Posterior vena cava (tissue), 2 donors: ENCODE measurements around the gene CACNA2D3. TPM values are rescaled to one million over a fixed set of nuclear protein-coding genes. Genes with fewer than 3 reads are reported as not detected.

Source experiments
- DNase-seq: peaks from one replicate; pipeline ENCODE4 v3.0.0-alpha.2; 2020; ENCODE audit warnings: low spot score
- intact Hi-C, 2 donors: fragments of 100-400 bp; cut with DNase I; formaldehyde crosslinking; loops; one replicate each; pipeline versions ENCODE4 v1.14.1 to v1.14.2; 2022 to 2023
- total RNA-seq, 2 donors: library from RNA; stranded (reverse); fragmentation: NEBNext Ultra II Directional; extraction: Animal tissue kit (Norgen Biotek cat#: 25700); gene quantifications; one replicate each; pipeline ENCODE4 v1.2.1, GENCODE V29; 2021
- donor health status: DM: yes; HTN: yes; CAD: no.
- donor health status: DM: yes; HTN: yes; CAD: no.

CACNA2D3 gene
- total RNA-seq, 2 donors from 2014 or later = 2.0 to 4.0 TPM

DNA sequence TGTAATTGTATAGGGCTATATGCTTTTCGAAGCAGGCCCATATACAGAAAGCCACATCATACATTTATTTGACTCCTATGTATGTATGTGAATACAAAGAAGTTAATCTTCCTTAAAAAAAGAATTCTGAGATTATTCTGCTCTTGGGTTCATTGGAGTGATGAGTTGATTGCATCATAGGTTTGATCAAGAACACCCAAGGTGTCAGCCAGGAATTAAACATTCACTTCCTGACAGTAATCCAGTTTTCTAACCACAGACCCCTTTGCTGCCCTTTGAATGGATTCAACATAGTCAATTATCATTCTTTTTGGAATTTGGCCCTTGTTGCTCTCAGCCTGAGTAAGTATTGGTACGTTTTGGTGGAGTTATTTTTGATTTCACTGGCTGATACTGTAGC, 225.6 kb downstream of the CACNA2D3 start:
- intact Hi-C loops = no loop called here
- no peak for DNase-seq

DNA sequence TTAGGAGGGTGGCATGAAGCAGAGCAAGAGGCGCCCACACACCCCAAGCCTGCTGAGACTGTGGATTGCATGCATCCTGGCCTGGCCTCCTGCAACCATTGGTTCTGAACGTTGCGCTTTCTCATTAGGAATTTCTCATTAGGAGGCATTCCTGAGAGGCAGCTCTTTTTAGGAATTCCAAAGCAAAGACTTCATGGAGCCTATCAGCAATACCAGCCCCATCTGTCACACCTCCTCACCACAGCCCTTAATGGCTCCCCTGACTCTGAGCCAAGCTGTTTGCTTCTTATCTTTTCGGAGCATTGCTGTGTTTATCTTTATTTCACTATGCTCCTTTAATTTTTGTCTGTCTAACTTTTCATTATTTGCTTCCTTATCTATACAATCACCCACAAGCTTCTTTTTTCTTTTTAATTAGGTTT, 226.9 kb downstream of the CACNA2D3 start:
- intact Hi-C loops = no loop called here

DNA sequence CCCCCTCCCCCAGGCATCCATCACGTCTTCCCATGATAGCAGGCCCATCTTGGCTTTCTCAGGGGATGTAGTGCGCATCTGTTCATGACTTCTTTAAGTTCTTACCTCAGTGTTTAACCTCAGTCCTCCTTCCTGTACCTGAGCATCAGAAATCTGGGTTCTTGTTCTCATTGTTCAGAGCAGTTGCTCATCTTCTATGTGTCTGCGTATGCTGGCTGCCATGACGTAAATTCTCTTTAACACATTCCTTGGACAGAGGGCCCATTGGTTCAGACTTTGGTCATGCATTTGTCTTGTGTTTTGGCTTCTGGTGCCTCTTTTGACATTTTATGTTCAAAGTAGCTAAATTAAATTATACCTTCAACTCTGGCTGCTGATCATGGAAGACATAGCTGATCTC, 227.3 kb downstream of the CACNA2D3 start:
- intact Hi-C loops = no loop called here
- no peak for DNase-seq

More for the DNA sequence above, 226.9 kb downstream of the CACNA2D3 start:
- DNase-seq = no peak

DNA sequence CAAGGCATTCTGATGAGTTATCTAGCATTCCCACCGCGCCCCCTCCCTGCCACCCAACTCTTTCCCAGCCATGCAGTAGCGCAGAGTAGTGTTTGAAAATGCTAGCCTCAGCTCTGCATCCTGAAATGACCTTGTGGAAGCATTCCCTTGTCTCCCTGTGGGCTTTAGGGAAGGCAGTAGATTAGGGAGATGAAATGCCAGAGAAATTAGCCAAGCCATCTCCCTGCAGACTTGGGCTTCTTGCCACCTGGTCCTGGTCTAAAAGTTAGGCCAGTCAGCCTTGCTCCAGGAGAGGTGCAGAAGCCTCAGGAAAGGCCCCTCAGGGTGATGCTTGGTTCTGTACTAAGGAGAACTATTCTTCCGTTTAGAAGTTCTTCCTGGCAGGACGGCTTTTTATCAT, 231.2 kb downstream of the CACNA2D3 start:
- intact Hi-C loops = no loop called here
- DNase-seq = no peak

DNA sequence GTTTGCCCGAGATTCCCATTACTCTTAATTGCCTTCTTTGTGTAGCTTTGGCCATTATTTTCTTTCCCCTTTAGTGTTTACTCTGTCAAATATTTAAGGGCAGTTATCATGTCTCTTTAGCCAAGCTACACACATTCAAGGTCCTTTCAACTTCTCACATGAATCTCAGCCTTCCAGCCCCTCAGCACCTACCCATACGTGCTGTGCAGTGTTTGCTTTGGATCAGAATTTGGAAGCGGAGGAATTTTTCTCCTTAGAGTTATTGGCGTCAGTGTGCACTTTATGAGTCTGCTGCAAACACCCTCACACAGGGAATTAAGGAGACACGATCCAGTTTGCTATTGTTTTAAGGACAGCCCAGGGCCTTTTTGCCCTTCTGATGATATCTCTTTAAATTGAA, 231.6 kb downstream of the CACNA2D3 start:
- intact Hi-C loops = no loop called here
- no peak for DNase-seq

DNA sequence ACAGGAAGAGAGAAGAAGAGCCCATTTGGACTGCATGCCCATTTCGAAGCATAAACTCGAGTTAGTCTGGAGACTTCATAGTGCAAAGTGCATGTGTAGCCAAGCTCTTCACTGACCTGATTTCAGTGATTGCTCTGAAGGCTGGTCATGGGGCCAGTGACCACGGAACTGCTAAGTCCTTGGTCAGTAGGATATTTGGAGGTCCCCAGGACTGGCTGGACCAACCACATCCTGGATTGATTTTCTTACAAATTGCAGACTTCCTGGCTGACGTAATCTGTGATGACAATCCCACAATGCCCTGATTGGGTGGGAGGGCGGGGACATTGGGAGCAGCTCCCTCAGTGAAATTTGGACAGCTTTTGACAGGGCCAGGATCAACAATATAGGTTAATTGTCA, 233.4 kb downstream of the CACNA2D3 start:
- intact Hi-C loops = no loop called here
- no peak for DNase-seq

GRCh38 chr3:54356261-54357045, 234.1 kb downstream of the CACNA2D3 start:
- DNase-seq = no peak
- intact Hi-C loops = no loop called here

DNA sequence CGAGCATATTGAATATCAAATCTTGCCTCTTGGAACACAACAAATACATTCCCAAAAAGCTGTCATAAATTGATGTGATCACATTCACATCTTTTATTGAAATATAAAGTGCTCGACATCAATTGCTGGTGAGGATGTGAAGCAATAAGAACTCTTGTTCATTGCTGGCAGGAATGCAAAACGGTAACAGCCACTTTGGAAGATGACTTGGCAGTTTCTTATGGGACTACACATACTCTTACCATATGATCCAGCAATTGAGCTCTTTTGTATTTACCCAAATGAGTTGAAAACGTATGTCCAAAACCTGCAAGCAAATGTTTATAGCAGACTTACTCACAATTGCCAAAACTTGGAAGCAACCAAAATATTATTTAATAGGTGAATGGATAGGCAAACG, 234.9 kb downstream of the CACNA2D3 start:
- intact Hi-C loops = no loop called here
- DNase-seq = no peak

- peak; percentile 82 for DNase-seq
- intact Hi-C loops = no loop called here
Measured at GRCh38 chr3:54358316-54358715, 236.0 kb downstream of the CACNA2D3 start.

GRCh38 chr3:54358969-54359694, 236.8 kb downstream of the CACNA2D3 start:
- intact Hi-C loops = no loop called here
- no peak for DNase-seq

DNA sequence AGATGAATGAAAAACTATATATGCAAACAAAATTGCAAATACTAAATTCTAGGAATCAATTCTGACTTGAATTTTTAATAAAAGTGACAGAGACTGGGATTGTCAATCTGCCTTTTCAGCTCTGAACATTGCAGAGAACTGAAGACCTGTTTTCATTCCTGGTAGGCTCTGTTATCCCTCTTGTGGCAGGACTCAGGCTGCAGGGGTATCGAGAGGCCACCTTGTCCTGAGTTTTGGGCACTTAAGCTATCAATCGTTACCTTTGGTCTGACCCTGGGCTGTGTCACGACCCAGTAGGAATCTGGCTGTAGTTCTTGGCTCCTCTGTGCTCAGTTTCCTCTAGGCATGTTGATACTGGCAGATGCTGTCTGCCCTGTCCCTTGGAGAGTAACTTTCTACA, 238.0 kb downstream of the CACNA2D3 start:
- no peak for DNase-seq
- intact Hi-C loops = no loop called here

GRCh38 chr3:54361746-54362283, 239.5 kb downstream of the CACNA2D3 start:
- no peak for DNase-seq
- intact Hi-C loops = no loop called here

GRCh38 chr3:54366007-54366750, 243.8 kb downstream of the CACNA2D3 start:
- intact Hi-C loops = no loop called here
- no peak for DNase-seq

- DNase-seq = no peak
- intact Hi-C loops = no loop called here
Measured at GRCh38 chr3:54366839-54367238, 244.5 kb downstream of the CACNA2D3 start.

DNA sequence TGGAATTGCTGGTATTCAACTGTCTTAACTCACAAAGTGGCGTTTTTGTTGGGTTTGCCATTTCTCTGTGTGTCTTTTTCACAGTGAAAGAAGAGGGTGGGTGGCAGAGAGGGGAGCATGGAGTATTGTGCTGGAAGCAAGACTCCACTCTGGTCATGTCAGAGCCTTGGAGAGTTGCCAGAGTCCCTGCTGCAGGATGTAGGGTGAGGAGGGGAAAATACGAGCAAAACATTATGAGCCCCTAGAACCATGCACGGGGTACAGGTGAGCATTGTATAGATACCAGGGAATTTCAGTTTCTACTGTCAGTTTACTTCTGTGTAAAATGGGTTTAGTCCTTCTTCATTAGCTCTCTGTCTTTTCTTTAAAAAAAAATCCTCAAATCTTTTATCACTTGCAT, 249.9 kb downstream of the CACNA2D3 start:
- intact Hi-C loops = no loop called here
- DNase-seq = no peak

- intact Hi-C loops = no loop called here
- DNase-seq = no peak
Measured at GRCh38 chr3:54374214-54374852, 252.0 kb downstream of the CACNA2D3 start.

GRCh38 chr3:54376142-54376807, 253.9 kb downstream of the CACNA2D3 start:
- intact Hi-C loops = no loop called here
- no peak for DNase-seq

GRCh38 chr3:54376939-54377578, 254.7 kb downstream of the CACNA2D3 start:
- DNase-seq = no peak
- intact Hi-C loops = no loop called here
